ENCODE results near the gene SMYD2.

SMYD2 gene

DNA sequence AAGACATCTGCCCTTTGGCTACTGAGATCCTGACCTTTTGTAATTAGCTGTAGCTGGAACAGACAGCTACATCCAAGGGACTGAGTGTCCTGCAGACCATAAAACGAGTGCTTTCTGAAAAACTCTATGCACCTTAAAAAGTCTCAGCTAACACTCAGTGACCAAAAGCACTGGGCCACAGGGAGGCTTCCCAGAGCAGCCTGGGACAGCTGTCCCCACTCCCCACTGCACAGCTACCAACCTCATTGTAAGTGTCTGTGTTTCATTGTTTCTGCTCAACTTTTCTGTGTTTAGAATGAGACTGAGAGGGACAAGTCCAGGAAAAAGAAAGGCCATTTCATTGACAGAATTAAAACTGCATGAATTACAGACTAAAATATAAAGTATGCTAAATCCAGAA is 80.7 kb downstream of the SMYD2 start:
- peaks cover 15% of the 10 kb centered on the region for H3K36me3 ChIP-seq (ENCODE audit: control insufficient read depth, insufficient read depth, low read length)
- no peaks in the 10 kb centered on the region for H3K27me3 ChIP-seq (ENCODE audit: control insufficient read depth, insufficient read depth, low read length)
- H3K9ac ChIP-seq (ENCODE audit: low read depth, low read length), result no peak overlapping the region
- no peak overlapping the region for H3K4me3 ChIP-seq (ENCODE audit: low read depth, low read length)
- H3K9me3 ChIP-seq (ENCODE audit: control insufficient read depth, insufficient read depth, low read length), result no peaks in the 10 kb centered on the region
- no peaks in the 10 kb centered on the region for H3K4me1 ChIP-seq (ENCODE audit: control insufficient read depth, insufficient read depth, low read length)

DNA sequence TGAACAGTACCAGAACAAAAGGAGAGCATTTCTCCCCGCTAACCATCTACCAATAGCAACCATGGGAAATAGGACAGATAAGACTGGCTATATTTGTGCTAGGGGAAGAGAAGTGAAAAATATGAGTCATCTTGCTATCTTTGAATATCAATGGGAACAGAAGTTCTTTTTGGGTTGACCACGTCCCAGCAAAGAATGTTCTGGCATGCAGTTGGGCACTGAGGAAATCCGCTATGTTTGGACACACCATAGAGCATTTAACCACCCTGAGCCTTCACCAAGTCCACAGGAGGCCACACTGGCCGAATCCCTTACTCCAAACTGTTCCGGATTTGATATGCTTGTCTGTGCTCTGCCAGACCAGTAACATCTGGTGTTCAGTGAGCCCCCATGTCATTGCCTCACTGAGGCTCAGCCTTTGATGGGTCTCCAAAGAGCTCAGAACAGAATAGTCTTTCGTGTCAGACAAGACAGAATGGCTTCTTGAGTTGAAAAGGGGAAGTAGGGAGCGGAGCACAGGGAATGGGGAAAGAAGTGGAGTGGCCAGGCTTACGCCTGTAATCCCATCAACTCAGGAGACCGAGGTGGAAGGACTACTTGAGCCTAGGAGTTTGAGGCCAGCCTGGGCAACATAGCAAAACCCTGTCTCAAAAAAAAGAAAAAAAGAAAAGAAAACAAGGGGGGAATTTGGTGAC is 81.4 kb downstream of the SMYD2 start:
- Histone ChIP-seq H3K9ac (ENCODE audit: low read depth, low read length) (no peak overlapping the region), H3K4me1 (ENCODE audit: control insufficient read depth, insufficient read depth, low read length) (no peaks in the 10 kb centered on the region), H3K9me3 (ENCODE audit: control insufficient read depth, insufficient read depth, low read length) (no peaks in the 10 kb centered on the region), H3K4me3 (ENCODE audit: low read depth, low read length) (no peak overlapping the region), H3K36me3 (ENCODE audit: control insufficient read depth, insufficient read depth, low read length) (peaks cover 15% of the 10 kb centered on the region), H3K27me3 (ENCODE audit: control insufficient read depth, insufficient read depth, low read length) (no peaks in the 10 kb centered on the region)

DNA sequence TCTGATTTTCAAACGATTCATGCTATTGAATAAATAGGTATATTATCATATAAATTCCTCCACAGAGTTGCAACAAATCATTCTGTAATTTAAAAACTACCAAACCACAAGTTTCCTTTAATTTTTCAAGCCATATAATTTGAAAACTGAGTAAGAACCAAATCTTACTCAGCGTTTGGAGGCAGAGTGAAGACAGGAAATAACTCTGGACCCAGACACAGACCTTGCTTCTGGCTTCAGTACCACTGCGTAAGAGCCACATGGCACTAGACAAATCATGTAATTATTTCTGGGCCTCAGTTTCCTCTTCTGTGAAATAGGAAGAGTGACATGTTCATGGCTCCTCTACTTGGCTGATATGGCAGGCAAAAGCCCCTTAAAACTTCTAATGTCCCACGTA is 82.4 kb downstream of the SMYD2 start:
- Histone ChIP-seq H3K4me1 (ENCODE audit: control insufficient read depth, insufficient read depth, low read length) (no peaks in the 10 kb centered on the region), H3K27me3 (ENCODE audit: control insufficient read depth, insufficient read depth, low read length) (no peaks in the 10 kb centered on the region), H3K4me3 (ENCODE audit: low read depth, low read length) (no peak overlapping the region), H3K36me3 (ENCODE audit: control insufficient read depth, insufficient read depth, low read length) (peaks cover 12% of the 10 kb centered on the region), H3K9me3 (ENCODE audit: control insufficient read depth, insufficient read depth, low read length) (no peaks in the 10 kb centered on the region), H3K9ac (ENCODE audit: low read depth, low read length) (no peak overlapping the region)

DNA sequence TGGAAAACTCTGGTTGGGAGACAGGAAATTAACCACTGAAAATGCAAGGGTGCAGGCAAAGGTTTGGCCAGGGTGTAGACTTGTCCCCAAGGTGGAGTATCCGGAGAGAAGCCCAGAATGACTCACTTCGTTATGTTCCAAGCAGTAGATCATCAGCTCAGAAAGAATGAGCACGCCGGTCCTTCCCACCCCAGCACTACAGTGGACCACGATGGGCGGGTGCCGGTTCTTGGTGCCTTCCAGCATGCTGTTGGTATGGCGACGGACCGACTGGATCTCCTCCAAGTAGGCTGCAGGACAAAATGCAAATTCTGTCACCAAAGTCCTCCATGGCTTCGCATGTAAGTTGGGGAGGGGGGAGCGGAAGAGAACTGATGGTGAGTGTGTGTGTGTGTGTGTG is 83.4 kb downstream of the SMYD2 start:
- Histone ChIP-seq H3K36me3 (ENCODE audit: control insufficient read depth, insufficient read depth, low read length) (peaks cover 11% of the 10 kb centered on the region), H3K9ac (ENCODE audit: low read depth, low read length) (no peak overlapping the region), H3K27me3 (ENCODE audit: control insufficient read depth, insufficient read depth, low read length) (no peaks in the 10 kb centered on the region), H3K4me3 (ENCODE audit: low read depth, low read length) (no peak overlapping the region), H3K4me1 (ENCODE audit: control insufficient read depth, insufficient read depth, low read length) (no peaks in the 10 kb centered on the region), H3K9me3 (ENCODE audit: control insufficient read depth, insufficient read depth, low read length) (no peaks in the 10 kb centered on the region)

DNA sequence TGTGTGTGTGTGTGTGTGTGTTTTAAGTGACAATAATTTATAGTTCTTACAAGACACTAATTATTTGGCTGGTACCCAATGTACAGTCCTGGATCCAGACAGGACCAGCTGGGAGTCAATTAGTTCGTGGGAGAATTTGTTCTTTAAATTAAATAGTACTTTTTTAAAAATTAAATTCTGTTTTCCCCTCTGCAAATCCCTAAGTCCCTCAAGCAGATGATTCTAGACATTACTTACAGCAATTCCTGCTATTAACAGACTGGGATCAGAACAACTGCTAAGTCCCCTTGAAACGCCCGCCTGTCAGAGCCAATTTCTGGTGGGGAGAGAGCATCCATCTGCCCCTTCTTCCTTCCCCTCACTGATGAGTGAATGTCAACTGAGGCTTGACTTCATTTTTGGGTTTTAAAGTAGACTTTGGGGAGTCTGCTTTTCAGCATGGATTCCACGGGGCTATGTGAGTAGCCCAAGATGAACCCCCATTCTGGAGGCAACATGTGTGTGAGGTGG is 83.9 kb downstream of the SMYD2 start:
- Histone ChIP-seq H3K4me3 (ENCODE audit: low read depth, low read length) (no peak overlapping the region), H3K4me1 (ENCODE audit: control insufficient read depth, insufficient read depth, low read length) (no peaks in the 10 kb centered on the region), H3K9me3 (ENCODE audit: control insufficient read depth, insufficient read depth, low read length) (no peaks in the 10 kb centered on the region), H3K36me3 (ENCODE audit: control insufficient read depth, insufficient read depth, low read length) (peaks cover 9% of the 10 kb centered on the region), H3K9ac (ENCODE audit: low read depth, low read length) (no peak overlapping the region), H3K27me3 (ENCODE audit: control insufficient read depth, insufficient read depth, low read length) (no peaks in the 10 kb centered on the region)

DNA sequence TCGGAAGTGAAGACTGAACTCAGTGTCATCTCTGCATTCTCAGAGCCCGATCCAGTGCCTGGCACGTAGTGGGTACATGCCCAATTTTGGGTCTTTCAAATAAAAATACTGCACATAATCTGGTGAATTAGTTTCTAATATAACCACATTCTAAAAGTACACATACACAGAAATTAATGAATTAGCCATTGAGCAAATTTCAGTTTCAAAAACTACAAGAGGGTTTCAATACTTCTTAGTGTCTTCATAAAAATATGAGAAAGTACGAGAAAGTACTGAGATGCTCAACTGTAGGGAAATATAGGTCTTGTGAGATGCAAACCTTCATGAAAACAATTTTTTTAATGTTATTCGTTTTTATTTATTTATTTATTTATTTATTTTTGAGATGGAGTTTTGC is 86.9 kb downstream of the SMYD2 start:
- Histone ChIP-seq H3K9ac (ENCODE audit: low read depth, low read length) (no peak overlapping the region), H3K4me3 (ENCODE audit: low read depth, low read length) (no peak overlapping the region), H3K27me3 (ENCODE audit: control insufficient read depth, insufficient read depth, low read length) (no peaks in the 10 kb centered on the region), H3K9me3 (ENCODE audit: control insufficient read depth, insufficient read depth, low read length) (no peaks in the 10 kb centered on the region), H3K4me1 (ENCODE audit: control insufficient read depth, insufficient read depth, low read length) (no peaks in the 10 kb centered on the region), H3K36me3 (ENCODE audit: control insufficient read depth, insufficient read depth, low read length) (peaks cover 8% of the 10 kb centered on the region)

DNA sequence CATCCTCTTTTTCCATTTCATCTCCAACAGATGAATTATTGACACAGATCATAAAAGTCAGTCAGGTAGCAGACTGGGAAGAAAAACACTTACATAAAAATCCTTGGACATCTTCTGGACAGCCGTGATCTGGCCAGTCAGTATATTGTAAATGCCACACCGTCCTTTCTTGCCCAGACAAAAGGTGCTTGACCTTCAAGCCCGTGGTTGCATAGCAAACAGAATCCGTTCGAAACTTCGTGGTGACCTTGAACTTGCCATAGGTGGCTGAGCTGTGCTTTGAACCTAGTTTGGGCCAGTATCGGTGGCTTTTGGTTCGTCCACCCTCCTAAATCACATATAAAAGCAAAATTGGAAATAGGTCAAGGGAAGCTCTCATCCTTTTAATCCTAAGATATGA is 88.4 kb downstream of the SMYD2 start:
- no peaks in the 10 kb centered on the region for H3K4me1 ChIP-seq (ENCODE audit: control insufficient read depth, insufficient read depth, low read length)
- H3K27me3 ChIP-seq (ENCODE audit: control insufficient read depth, insufficient read depth, low read length), result no peaks in the 10 kb centered on the region
- H3K9ac ChIP-seq (ENCODE audit: low read depth, low read length), result no peak overlapping the region
- no peaks in the 10 kb centered on the region for H3K9me3 ChIP-seq (ENCODE audit: control insufficient read depth, insufficient read depth, low read length)
- H3K4me3 ChIP-seq (ENCODE audit: low read depth, low read length), result no peak overlapping the region
- H3K36me3 ChIP-seq (ENCODE audit: control insufficient read depth, insufficient read depth, low read length), result peaks cover 4% of the 10 kb centered on the region

DNA sequence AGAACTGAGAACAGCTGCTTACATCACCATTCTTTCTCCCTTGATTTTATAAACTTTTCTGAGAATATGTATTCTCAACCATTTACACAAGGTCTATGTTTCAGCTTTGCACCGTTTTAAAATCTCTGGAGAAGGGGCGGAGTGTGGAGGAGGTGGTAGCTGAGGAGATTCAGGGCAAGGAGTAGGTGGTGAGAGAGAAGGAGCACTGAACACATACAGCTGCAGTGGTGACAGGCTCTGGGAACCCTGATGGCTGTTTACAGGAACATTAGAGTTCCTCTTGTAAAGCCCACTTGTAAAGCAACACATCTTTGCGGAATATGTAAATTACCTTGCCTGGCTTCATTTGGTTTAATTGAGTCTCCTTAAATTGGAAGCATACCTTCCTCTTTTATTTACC is 89.7 kb downstream of the SMYD2 start:
- Histone ChIP-seq H3K4me3 (ENCODE audit: low read depth, low read length) (no peak overlapping the region), H3K36me3 (ENCODE audit: control insufficient read depth, insufficient read depth, low read length) (peaks cover 3% of the 10 kb centered on the region), H3K9ac (ENCODE audit: low read depth, low read length) (no peak overlapping the region), H3K9me3 (ENCODE audit: control insufficient read depth, insufficient read depth, low read length) (no peaks in the 10 kb centered on the region), H3K4me1 (ENCODE audit: control insufficient read depth, insufficient read depth, low read length) (no peaks in the 10 kb centered on the region), H3K27me3 (ENCODE audit: control insufficient read depth, insufficient read depth, low read length) (no peaks in the 10 kb centered on the region)

DNA sequence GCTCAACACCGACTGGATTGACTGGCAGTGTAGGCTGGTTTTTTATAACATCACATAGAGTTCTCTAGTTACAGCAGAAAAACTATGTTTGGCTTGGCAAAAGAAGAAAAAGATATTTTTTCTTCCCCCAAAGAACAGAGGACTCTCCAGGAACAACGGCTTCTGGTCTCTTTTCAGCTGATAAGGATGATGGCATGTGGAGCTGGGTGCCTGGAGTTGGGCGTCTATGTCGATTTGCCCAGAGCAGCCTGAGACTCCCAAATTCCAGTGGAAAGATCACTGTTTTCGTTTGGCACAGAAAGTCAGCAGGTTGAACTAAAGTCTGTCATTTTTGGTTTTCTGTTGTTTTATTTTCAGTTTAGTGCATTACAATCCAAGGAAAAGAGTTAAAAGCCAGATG is 91.1 kb downstream of the SMYD2 start:
- peaks cover 3% of the 10 kb centered on the region for H3K36me3 ChIP-seq (ENCODE audit: control insufficient read depth, insufficient read depth, low read length)
- no peaks in the 10 kb centered on the region for H3K9me3 ChIP-seq (ENCODE audit: control insufficient read depth, insufficient read depth, low read length)

DNA sequence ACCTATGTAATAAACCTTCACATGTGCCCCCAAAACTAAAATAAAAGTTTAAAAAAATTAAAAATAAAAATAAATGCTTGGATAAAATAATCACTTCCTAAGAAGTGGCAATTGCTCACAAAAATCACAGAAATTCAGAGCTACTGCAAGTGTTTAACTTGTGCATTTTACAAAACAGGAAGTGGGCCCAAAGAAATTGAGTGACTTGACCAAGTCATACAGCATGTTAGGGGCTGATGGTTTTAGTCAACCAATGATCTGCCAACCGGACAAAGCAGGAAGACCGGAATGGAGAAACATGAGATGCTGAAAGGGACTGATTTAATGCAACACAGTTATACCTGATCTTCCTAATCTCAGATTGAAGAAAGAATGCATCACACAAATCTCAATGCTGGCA is 96.5 kb downstream of the SMYD2 start:
- H3K9me3 ChIP-seq (ENCODE audit: control insufficient read depth, insufficient read depth, low read length), result no peaks in the 10 kb centered on the region
- H3K9ac ChIP-seq (ENCODE audit: low read depth, low read length), result no peak overlapping the region
- H3K4me1 ChIP-seq (ENCODE audit: control insufficient read depth, insufficient read depth, low read length), result peaks cover 2% of the 10 kb centered on the region
- H3K4me3 ChIP-seq (ENCODE audit: low read depth, low read length), result no peak overlapping the region
- peaks cover 6% of the 10 kb centered on the region for H3K36me3 ChIP-seq (ENCODE audit: control insufficient read depth, insufficient read depth, low read length)
- H3K27me3 ChIP-seq (ENCODE audit: control insufficient read depth, insufficient read depth, low read length), result no peaks in the 10 kb centered on the region

More for the DNA sequence above, 91.1 kb downstream of the SMYD2 start:
- Histone ChIP-seq H3K4me3 (ENCODE audit: low read depth, low read length) (no peak overlapping the region), H3K4me1 (ENCODE audit: control insufficient read depth, insufficient read depth, low read length) (no peaks in the 10 kb centered on the region), H3K9ac (ENCODE audit: low read depth, low read length) (no peak overlapping the region), H3K27me3 (ENCODE audit: control insufficient read depth, insufficient read depth, low read length) (no peaks in the 10 kb centered on the region)

DNA sequence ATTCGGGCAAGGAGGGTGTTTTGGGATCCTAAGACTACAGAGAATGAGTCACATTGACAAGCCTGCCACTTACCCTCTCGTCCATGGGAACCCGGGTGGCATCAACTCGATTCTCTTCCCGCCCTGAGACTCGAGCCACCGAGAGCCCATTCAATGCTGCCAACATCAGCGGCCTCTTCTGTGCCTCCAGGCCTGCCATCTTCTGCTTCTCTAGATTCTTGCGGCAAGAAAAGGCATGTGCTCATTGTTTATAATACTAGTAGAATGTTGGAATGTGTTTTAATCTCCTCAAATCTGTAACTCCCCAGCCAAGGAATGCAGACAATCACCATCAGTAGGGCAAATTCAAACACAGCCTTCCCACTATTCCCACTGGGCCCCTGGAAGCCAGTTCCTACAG is 96.9 kb downstream of the SMYD2 start:
- Histone ChIP-seq H3K9ac (ENCODE audit: low read depth, low read length) (no peak overlapping the region), H3K27me3 (ENCODE audit: control insufficient read depth, insufficient read depth, low read length) (no peaks in the 10 kb centered on the region), H3K36me3 (ENCODE audit: control insufficient read depth, insufficient read depth, low read length) (peaks cover 5% of the 10 kb centered on the region), H3K9me3 (ENCODE audit: control insufficient read depth, insufficient read depth, low read length) (no peaks in the 10 kb centered on the region), H3K4me1 (ENCODE audit: control insufficient read depth, insufficient read depth, low read length) (peaks cover 2% of the 10 kb centered on the region), H3K4me3 (ENCODE audit: low read depth, low read length) (no peak overlapping the region)

DNA sequence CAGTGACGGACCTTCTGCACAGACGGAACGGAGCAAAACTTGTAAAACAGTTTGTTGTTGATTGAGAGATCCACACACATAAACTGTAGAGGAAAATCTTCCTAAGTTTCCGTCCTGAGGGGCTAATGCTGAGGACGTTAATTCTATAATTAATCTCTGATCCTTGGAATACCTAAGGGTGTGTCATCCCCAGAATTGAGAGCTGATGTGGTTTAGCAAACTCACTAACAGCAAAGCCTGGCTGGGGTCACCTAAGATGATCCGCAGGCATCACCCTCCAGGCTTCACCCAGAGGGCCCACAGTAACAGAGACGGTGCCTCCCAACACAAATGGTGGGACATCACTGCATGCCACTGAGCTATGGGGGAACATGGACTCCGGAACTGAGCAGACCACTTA is 97.5 kb downstream of the SMYD2 start:
- Histone ChIP-seq H3K9ac (ENCODE audit: low read depth, low read length) (no peak overlapping the region), H3K4me1 (ENCODE audit: control insufficient read depth, insufficient read depth, low read length) (peaks cover 2% of the 10 kb centered on the region), H3K27me3 (ENCODE audit: control insufficient read depth, insufficient read depth, low read length) (no peaks in the 10 kb centered on the region), H3K4me3 (ENCODE audit: low read depth, low read length) (no peak overlapping the region), H3K36me3 (ENCODE audit: control insufficient read depth, insufficient read depth, low read length) (peaks cover 11% of the 10 kb centered on the region), H3K9me3 (ENCODE audit: control insufficient read depth, insufficient read depth, low read length) (no peaks in the 10 kb centered on the region)
